ENCODE measurements around the gene SMIM23. TPM values are rescaled to one million over a fixed set of nuclear protein-coding genes. Genes with fewer than 3 reads are reported as not detected.

Gene SMIM23
- total RNA-seq (not detected in 2 replicates), polyA plus RNA-seq (not detected in 2 replicates)

DNA sequence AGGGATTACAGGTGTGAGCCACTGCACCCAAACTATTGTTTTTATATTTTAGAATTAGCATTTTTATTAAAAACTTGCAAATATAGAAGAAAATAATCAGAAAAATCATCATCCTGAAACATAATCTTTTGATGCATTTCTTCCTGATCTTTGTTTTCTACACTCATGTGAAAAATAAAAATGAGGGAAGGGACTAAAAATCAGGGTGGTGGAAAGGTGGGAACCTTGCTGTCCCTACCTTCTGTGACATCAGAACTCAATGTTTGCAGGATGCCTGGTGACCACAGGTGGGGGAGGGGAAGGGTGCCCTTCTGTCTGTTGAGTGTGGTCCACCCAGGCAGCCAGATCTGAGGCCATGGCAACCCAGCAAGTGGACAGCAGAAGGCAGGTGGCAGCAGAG lies at the start of gene SMIM23:
Gene SMIM23 (plus strand): TSS at position 301 of the 400 bp plus-strand sequence. CDS start 55 bp downstream, at position 356.
- Histone ChIP-seq H3K79me2 (no peaks in the 10 kb centered on the region), H3K27ac (no peak within 1 kb of the TSS), H3K36me3 (replicated peaks; ENCODE audit: insufficient read depth, low read depth) (no peaks in the 10 kb centered on the region), H3K27me3 (no peaks in the 10 kb centered on the region), H3K4me2 (no peak within 1 kb of the TSS), H3K9me2 (replicated peaks; ENCODE audit: insufficient read depth) (no peaks in the 10 kb centered on the region), H4K20me1 (ENCODE audit: insufficient read depth, poor library complexity, severe bottlenecking) (no peaks in the 10 kb centered on the region), H3K4me3 (no peak within 1 kb of the TSS), H3K9me3 (ENCODE audit: low read depth) (no peaks in the 10 kb centered on the region), H2AFZ (no peak within 1 kb of the TSS), H3K4me1 (ENCODE audit: insufficient read depth) (no peaks in the 10 kb centered on the region)
- no peak for TF ChIP-seq EZH2 (IDR thresholded peaks at IDR 0.05; ENCODE audit: borderline replicate concordance)
- TF ChIP-seq, protein P1, sequence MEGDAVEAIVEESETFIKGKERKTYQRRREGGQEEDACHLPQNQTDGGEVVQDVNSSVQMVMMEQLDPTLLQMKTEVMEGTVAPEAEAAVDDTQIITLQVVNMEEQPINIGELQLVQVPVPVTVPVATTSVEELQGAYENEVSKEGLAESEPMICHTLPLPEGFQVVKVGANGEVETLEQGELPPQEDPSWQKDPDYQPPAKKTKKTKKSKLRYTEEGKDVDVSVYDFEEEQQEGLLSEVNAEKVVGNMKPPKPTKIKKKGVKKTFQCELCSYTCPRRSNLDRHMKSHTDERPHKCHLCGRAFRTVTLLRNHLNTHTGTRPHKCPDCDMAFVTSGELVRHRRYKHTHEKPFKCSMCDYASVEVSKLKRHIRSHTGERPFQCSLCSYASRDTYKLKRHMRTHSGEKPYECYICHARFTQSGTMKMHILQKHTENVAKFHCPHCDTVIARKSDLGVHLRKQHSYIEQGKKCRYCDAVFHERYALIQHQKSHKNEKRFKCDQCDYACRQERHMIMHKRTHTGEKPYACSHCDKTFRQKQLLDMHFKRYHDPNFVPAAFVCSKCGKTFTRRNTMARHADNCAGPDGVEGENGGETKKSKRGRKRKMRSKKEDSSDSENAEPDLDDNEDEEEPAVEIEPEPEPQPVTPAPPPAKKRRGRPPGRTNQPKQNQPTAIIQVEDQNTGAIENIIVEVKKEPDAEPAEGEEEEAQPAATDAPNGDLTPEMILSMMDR (IDR thresholded peaks at IDR 0.05; ENCODE audit: poor library complexity), result no peak
- no peak for TF ChIP-seq EZH2phosphoT487 (IDR thresholded peaks at IDR 0.05; ENCODE audit: low read depth, severe bottlenecking, unreplicated experiment)
- no peak for DNase-seq (ENCODE audit: low spot score)

GRCh38 chr5:171736976-171737891 lies 48.4 kb upstream of the SMIM23 start:
- H4K20me1 ChIP-seq (ENCODE audit: insufficient read depth, poor library complexity, severe bottlenecking), result no peaks in the 10 kb centered on the region
- no peaks in the 10 kb centered on the region for H3K9me3 ChIP-seq (ENCODE audit: low read depth)
- no peaks in the 10 kb centered on the region for H3K36me3 ChIP-seq (replicated peaks; ENCODE audit: insufficient read depth, low read depth)
- H3K4me2 ChIP-seq, result no peak overlapping the region
- no peak for DNase-seq (ENCODE audit: low spot score)
- no peaks in the 10 kb centered on the region for H3K9me2 ChIP-seq (replicated peaks; ENCODE audit: insufficient read depth)
- H3K27ac ChIP-seq, result no peak overlapping the region
- H3K79me2 ChIP-seq, result no peaks in the 10 kb centered on the region
- H3K4me1 ChIP-seq (ENCODE audit: insufficient read depth), result no peaks in the 10 kb centered on the region
- no peaks in the 10 kb centered on the region for H3K27me3 ChIP-seq
- TF ChIP-seq EZH2phosphoT487 (IDR thresholded peaks at IDR 0.05; ENCODE audit: low read depth, severe bottlenecking, unreplicated experiment) (no peak), EZH2 (IDR thresholded peaks at IDR 0.05; ENCODE audit: borderline replicate concordance) (no peak)
- TF ChIP-seq, protein P1 (IDR thresholded peaks at IDR 0.05; ENCODE audit: poor library complexity), result no peak
- H2AFZ ChIP-seq, result no peak overlapping the region
- WGBS (ENCODE audit: low lambda C conversion rate, missing lambda C conversion rate), result 89% methylated on average over 11 of the region's 11 CpGs
- no peak overlapping the region for H3K4me3 ChIP-seq

DNA sequence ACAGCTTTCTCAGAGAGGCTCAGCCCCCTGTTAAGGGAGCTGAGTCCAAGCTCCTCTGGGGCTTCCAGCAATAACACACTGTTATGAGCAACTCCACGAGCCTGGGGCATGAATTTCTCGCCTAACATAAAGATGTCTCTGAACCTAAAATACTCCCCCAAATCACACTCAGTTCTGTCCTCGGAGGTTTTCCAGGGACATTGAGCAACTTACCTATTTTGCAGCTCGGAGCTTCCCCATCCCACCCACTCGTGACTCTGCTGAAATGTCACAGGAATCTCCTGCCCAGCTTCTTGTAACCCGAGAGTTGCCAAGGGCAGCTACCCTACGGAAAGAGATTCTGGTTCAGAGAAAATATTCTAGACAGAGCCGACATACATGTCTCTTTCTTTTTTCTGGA lies 47.1 kb upstream of the SMIM23 start:
- no peak overlapping the region for H3K27ac ChIP-seq
- no peaks in the 10 kb centered on the region for H3K4me1 ChIP-seq (ENCODE audit: insufficient read depth)
- H3K9me3 ChIP-seq (ENCODE audit: low read depth), result no peaks in the 10 kb centered on the region
- H3K4me2 ChIP-seq, result no peak overlapping the region
- no peaks in the 10 kb centered on the region for H3K27me3 ChIP-seq
- no peaks in the 10 kb centered on the region for H3K9me2 ChIP-seq (replicated peaks; ENCODE audit: insufficient read depth)
- H3K4me3 ChIP-seq, result no peak overlapping the region
- no peak for DNase-seq (ENCODE audit: low spot score)
- WGBS (ENCODE audit: low lambda C conversion rate, missing lambda C conversion rate), result 73% methylated on average over 8 of the region's 8 CpGs
- H2AFZ ChIP-seq, result no peak overlapping the region
- no peaks in the 10 kb centered on the region for H3K36me3 ChIP-seq (replicated peaks; ENCODE audit: insufficient read depth, low read depth)
- no peaks in the 10 kb centered on the region for H4K20me1 ChIP-seq (ENCODE audit: insufficient read depth, poor library complexity, severe bottlenecking)
- no peaks in the 10 kb centered on the region for H3K79me2 ChIP-seq
- TF ChIP-seq, protein P1 (IDR thresholded peaks at IDR 0.05; ENCODE audit: poor library complexity), result no peak
- TF ChIP-seq EZH2 (IDR thresholded peaks at IDR 0.05; ENCODE audit: borderline replicate concordance), result no peak
- TF ChIP-seq EZH2phosphoT487 (IDR thresholded peaks at IDR 0.05; ENCODE audit: low read depth, severe bottlenecking, unreplicated experiment), result no peak
